GM23338 (cell line): ENCODE results near the gene TRAF3. TPM values are rescaled to one million over a fixed set of nuclear protein-coding genes. Genes with fewer than 3 reads are reported as not detected.
"Not testable (repeated sequence)": the region's sequence is repeated elsewhere in the genome, so short reads cannot be mapped to it uniquely, and the experiment has no call there.

Experiments
- ATAC-seq: fragments of 200-7000 bp; cut with Tn5 transposase; 3 replicates; pipeline ENCODE4 v1.9.1; 2020
- DNase-seq: peaks from one replicate; pipeline ENCODE4 v3.0.0-alpha.2; 2015; ENCODE audit warnings: low spot score
- H2AFZ ChIP-seq: fragments of 200-600 bp; sonication (generic); 2 replicates; pipeline ENCODE4 v1.8.0; 2016; ENCODE audit warnings: antibody characterized with exemption, mild to moderate bottlenecking, moderate library complexity
- H3F3A ChIP-seq: fragments of 200-600 bp; sonication (generic); replicated peaks from 2 replicates; pipeline ENCODE4 v1.8.0; 2017; ENCODE audit warnings: antibody characterized with exemption, mixed run types, low read depth
- H3K27ac ChIP-seq: fragments of 200-600 bp; sonication (generic); 2 replicates; pipeline ENCODE4 v1.6.1; 2016; ENCODE audit warnings: low read depth
- H3K27me3 ChIP-seq: fragments of 200-600 bp; sonication (generic); 2 replicates; pipeline ENCODE4 v1.8.0; 2016; ENCODE audit warnings: mild to moderate bottlenecking, mixed run types, moderate library complexity; ENCODE audit not compliant: insufficient read depth
- H3K36me3 ChIP-seq: fragments of 200-600 bp; sonication (generic); 2 replicates; pipeline ENCODE4 v1.8.0; 2016; ENCODE audit warnings: mild to moderate bottlenecking; ENCODE audit not compliant: insufficient read depth
- H3K4me1 ChIP-seq: fragments of 200-600 bp; sonication (generic); 2 replicates; pipeline ENCODE4 v1.8.0; 2016; ENCODE audit warnings: mild to moderate bottlenecking, moderate library complexity; ENCODE audit not compliant: insufficient read depth
- H3K4me2 ChIP-seq: fragments of 200-600 bp; sonication (generic); 2 replicates; pipeline ENCODE4 v1.7.1; 2017; ENCODE audit warnings: mixed run types
- H3K4me3 ChIP-seq: fragments of 200-600 bp; sonication (generic); 2 replicates; pipeline ENCODE4 v1.6.1; 2016; ENCODE audit warnings: mixed run types
- H3K79me2 ChIP-seq: fragments of 200-600 bp; sonication (generic); replicated peaks from 2 replicates; pipeline ENCODE4 v1.8.0; 2017; ENCODE audit warnings: mild to moderate bottlenecking; ENCODE audit not compliant: insufficient read depth
- H3K9me2 ChIP-seq: fragments of 200-600 bp; sonication (generic); 2 replicates; pipeline ENCODE4 v1.8.0; 2017; ENCODE audit not compliant: insufficient read depth
- H4K20me1 ChIP-seq: fragments of 200-600 bp; sonication (generic); replicated peaks from 2 replicates; pipeline ENCODE4 v1.8.0; 2017; ENCODE audit warnings: mild to moderate bottlenecking; ENCODE audit not compliant: insufficient read depth
- H3K27ac Mint-ChIP-seq: 2 replicates; pipeline ENCODE4 v1.8.0; 2020; ENCODE audit warnings: inconsistent platforms, mild to moderate bottlenecking, moderate library complexity, mixed read lengths
- H3K27me3 Mint-ChIP-seq: 3 replicates; pipeline ENCODE4 v1.8.0; 2022; ENCODE audit warnings: low read depth, mild to moderate bottlenecking, moderate library complexity, mixed read lengths, inconsistent platforms; ENCODE audit not compliant: insufficient read depth, poor library complexity
- H3K36me3 Mint-ChIP-seq: 3 replicates; pipeline ENCODE4 v1.8.0; 2021; ENCODE audit warnings: low read depth, mild to moderate bottlenecking, inconsistent platforms, moderate library complexity, mixed read lengths
- H3K4me1 Mint-ChIP-seq: 3 replicates; pipeline ENCODE4 v1.8.0; 2020; ENCODE audit warnings: mild to moderate bottlenecking, inconsistent platforms, mixed read lengths
- H3K4me3 Mint-ChIP-seq: 3 replicates; pipeline ENCODE4 v1.8.0; 2021; ENCODE audit warnings: moderate library complexity, mild to moderate bottlenecking, inconsistent platforms, mixed read lengths
- H3K9me3 Mint-ChIP-seq: 3 replicates; pipeline ENCODE4 v1.8.0; 2020; ENCODE audit warnings: moderate library complexity, mild to moderate bottlenecking, inconsistent platforms, mixed read lengths
- EZH2 ChIP-seq: fragments of 200-600 bp; sonication (generic); IDR thresholded peaks from one replicate; pipeline ENCODE4 v1.8.0; 2017; ENCODE audit warnings: antibody characterized with exemption, mild to moderate bottlenecking, low read depth; ENCODE audit not compliant: unreplicated experiment
- STAT1 ChIP-seq: IDR thresholded peaks from one replicate; pipeline ENCODE4 v1.6.1; 2016; ENCODE audit warnings: antibody characterized with exemption; ENCODE audit not compliant: unreplicated experiment
- ZNF331 ChIP-seq: fragments of 250-450 bp; sonication (Bioruptor Pico); IDR thresholded peaks from 2 replicates; pipeline ENCODE4 v1.5.0; 2020; ENCODE audit warnings: low read depth, mild to moderate bottlenecking, moderate library complexity
- polyA plus RNA-seq: library from polyadenylated mRNA; unstranded; fragments of >200 nt; fragmentation: Nextera tagmentation; extraction: Ambion mirVana; gene quantifications from 2 replicates; pipeline ENCODE4 v1.2.1, GENCODE V29; 2016
- total RNA-seq: library from RNA; depleted of rRNA; stranded (reverse); fragments of >200 nt; shearing (Covaris generic); gene quantifications from 2 replicates; pipeline ENCODE4 v1.2.3, GENCODE V29; 2014
- TF ChIP-seq, protein P1 (sequence below): fragments of 250-450 bp; sonication (Bioruptor Pico); IDR thresholded peaks from 2 replicates; pipeline ENCODE4 v1.5.0; 2020; ENCODE audit warnings: mild to moderate bottlenecking, moderate library complexity

The TRAF3 gene
- total and polyA plus RNA-seq, 2 experiments from 2014 or later, result 3.7 to 9.3 TPM

DNA sequence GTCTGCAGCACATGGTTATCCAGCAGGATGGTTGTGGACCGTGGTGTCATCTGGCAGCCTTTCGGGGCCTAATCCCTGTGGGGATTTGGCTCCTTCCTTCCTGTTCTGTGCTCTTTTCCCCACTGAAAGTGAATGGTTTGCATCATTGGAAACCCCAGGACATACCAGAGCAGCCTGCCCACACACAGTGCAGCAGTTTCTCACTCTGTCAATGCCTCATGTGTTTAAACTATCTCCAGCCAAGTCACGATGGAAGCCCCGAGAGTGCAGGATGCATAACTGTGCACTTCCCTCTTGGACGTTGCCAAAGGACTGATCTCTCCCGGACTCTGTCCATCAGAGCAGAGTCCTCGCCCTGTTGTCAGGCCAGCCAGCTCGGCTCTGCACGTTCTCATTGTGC is 116.2 kb downstream of the TRAF3 start (continued):
- TF ChIP-seq, protein P1, sequence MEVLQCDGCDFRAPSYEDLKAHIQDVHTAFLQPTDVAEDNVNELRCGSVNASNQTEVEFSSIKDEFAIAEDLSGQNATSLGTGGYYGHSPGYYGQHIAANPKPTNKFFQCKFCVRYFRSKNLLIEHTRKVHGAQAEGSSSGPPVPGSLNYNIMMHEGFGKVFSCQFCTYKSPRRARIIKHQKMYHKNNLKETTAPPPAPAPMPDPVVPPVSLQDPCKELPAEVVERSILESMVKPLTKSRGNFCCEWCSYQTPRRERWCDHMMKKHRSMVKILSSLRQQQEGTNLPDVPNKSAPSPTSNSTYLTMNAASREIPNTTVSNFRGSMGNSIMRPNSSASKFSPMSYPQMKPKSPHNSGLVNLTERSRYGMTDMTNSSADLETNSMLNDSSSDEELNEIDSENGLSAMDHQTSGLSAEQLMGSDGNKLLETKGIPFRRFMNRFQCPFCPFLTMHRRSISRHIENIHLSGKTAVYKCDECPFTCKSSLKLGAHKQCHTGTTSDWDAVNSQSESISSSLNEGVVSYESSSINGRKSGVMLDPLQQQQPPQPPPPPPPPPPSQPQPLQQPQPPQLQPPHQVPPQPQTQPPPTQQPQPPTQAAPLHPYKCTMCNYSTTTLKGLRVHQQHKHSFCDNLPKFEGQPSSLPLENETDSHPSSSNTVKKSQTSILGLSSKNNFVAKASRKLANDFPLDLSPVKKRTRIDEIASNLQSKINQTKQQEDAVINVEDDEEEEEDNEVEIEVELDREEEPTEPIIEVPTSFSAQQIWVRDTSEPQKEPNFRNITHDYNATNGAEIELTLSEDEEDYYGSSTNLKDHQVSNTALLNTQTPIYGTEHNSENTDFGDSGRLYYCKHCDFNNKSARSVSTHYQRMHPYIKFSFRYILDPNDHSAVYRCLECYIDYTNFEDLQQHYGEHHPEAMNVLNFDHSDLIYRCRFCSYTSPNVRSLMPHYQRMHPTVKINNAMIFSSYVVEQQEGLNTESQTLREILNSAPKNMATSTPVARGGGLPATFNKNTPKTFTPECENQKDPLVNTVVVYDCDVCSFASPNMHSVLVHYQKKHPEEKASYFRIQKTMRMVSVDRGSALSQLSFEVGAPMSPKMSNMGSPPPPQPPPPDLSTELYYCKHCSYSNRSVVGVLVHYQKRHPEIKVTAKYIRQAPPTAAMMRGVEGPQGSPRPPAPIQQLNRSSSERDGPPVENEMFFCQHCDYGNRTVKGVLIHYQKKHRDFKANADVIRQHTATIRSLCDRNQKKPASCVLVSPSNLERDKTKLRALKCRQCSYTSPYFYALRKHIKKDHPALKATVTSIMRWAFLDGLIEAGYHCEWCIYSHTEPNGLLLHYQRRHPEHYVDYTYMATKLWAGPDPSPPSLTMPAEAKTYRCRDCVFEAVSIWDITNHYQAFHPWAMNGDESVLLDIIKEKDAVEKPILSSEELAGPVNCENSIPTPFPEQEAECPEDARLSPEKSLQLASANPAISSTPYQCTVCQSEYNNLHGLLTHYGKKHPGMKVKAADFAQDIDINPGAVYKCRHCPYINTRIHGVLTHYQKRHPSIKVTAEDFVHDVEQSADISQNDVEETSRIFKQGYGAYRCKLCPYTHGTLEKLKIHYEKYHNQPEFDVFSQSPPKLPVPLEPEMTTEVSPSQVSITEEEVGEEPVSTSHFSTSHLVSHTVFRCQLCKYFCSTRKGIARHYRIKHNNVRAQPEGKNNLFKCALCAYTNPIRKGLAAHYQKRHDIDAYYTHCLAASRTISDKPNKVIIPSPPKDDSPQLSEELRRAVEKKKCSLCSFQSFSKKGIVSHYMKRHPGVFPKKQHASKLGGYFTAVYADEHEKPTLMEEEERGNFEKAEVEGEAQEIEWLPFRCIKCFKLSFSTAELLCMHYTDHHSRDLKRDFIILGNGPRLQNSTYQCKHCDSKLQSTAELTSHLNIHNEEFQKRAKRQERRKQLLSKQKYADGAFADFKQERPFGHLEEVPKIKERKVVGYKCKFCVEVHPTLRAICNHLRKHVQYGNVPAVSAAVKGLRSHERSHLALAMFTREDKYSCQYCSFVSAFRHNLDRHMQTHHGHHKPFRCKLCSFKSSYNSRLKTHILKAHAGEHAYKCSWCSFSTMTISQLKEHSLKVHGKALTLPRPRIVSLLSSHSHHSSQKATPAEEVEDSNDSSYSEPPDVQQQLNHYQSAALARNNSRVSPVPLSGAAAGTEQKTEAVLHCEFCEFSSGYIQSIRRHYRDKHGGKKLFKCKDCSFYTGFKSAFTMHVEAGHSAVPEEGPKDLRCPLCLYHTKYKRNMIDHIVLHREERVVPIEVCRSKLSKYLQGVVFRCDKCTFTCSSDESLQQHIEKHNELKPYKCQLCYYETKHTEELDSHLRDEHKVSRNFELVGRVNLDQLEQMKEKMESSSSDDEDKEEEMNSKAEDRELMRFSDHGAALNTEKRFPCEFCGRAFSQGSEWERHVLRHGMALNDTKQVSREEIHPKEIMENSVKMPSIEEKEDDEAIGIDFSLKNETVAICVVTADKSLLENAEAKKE (CRISPR knock-in tag), result no peak
- TF ChIP-seq ZNF331 (CRISPR knock-in tag), result no peak
- no peak for TF ChIP-seq STAT1
- TF ChIP-seq EZH2, result no peak

DNA sequence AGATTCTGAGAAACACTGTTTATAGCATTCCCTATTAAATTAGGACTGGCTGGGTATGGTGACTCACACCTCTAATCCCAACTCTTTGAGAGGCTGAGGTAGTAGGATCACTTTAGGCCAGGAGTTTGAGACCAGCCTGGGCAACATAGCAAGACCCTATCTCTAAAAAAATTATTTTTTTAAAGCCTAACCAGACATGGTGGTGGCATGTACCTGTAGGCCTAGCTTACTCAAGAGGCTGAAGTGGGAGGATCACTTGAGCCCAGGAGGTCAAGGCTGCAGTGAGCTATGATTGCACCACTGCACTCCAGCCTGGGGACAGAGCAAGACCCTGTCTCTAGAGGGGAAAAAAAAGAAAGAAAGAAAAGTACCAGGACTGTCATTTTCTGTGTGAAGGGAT is 119.5 kb downstream of the TRAF3 start:
- H2AFZ ChIP-seq, result not testable (repeated sequence)

More for the DNA sequence above, 119.5 kb downstream of the TRAF3 start:
- not testable (repeated sequence) for H3K9me2 ChIP-seq, H3K27ac Mint-ChIP-seq, H3K9me3 Mint-ChIP-seq, H4K20me1 ChIP-seq, H3F3A ChIP-seq, H3K79me2 ChIP-seq, H3K4me2 ChIP-seq, H3K4me1 ChIP-seq, H3K4me3 ChIP-seq, H3K4me1 Mint-ChIP-seq, H3K4me3 Mint-ChIP-seq, DNase-seq, H3K27me3 ChIP-seq, ATAC-seq, H3K36me3 ChIP-seq, H3K27me3 Mint-ChIP-seq, H3K27ac ChIP-seq, H3K36me3 Mint-ChIP-seq
